GM18909 (cell line): Measurements from ENCODE around the gene OR5AK2.
"Not testable (repeated sequence)": the region's sequence is repeated elsewhere in the genome, so short reads cannot be mapped to it uniquely, and the experiment has no call there.

Source experiments
- ATAC-seq: cut with Tn5 transposase; IDR thresholded peaks from one replicate; pipeline ENCODE4 v1.9.1; 2021; ENCODE audit warnings: mild to moderate bottlenecking; ENCODE audit not compliant: unreplicated experiment, poor library complexity

OR5AK2 gene, protein sequence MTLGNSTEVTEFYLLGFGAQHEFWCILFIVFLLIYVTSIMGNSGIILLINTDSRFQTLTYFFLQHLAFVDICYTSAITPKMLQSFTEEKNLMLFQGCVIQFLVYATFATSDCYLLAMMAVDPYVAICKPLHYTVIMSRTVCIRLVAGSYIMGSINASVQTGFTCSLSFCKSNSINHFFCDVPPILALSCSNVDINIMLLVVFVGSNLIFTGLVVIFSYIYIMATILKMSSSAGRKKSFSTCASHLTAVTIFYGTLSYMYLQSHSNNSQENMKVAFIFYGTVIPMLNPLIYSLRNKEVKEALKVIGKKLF

DNA sequence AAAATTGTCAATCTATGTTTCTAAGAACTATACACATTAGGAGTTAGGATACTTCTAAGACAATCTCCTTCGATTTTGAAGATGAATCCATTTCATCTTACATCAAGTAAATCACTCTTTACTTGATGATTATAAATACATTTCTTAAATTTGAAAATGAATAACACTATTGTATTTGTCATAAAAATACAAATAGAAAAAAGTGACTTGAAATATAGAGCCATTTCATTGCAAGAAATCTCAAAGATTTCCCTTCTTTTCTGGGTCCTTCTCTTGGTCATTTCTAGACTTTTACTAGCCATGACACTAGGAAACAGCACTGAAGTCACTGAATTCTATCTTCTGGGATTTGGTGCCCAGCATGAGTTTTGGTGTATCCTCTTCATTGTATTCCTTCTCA is at the start of gene OR5AK2:
Gene OR5AK2, plus strand, starts transcription at position 301 of the 400 bp plus-strand sequence. Its CDS starts 0 bp downstream, at position 301.
- no peak for ATAC-seq

- ATAC-seq: not testable (repeated sequence)
Measured at GRCh38 chr11:56945526-56945925, 43.2 kb upstream of the OR5AK2 start.

GRCh38 chr11:56948991-56949515 is 39.7 kb upstream of the OR5AK2 start:
- no peak for ATAC-seq

DNA sequence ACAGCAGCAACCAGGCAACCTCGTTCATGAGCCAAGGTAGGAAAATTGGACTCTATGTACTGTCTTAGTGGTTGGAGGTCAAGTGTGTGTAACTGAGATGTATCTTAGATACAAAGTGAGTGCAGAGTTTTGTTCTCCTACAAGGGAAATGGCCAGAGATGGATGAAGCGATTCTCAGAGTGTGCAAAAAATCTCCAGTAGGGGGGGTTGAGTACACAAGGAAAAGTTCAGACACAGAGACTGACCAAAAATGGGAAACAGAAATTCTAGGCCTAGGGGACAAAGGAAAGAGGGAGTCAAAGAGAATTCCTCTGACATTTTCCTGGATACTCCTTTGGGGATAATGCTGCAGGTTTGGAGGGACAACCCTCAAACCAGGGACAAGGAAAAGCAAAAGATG is 38.2 kb upstream of the OR5AK2 start:
- ATAC-seq: no peak

DNA sequence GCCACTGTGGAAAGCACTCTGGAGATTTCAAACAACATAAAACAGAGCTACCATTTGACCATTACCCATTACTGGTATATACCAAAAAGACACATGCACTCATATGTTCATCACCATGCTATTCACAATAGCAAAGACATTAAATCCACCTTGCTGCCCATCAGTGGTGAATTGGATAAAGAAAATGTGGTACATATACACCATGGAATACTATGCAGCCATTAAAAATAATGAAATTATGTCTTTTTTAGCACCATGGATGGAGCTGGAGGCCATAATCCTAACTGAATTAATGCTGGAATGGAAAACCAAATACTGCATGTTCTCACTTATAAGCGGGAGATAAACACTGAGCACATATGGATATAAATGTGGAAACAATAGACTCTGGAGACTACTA is 34.8 kb upstream of the OR5AK2 start:
- not testable (repeated sequence) for ATAC-seq

DNA sequence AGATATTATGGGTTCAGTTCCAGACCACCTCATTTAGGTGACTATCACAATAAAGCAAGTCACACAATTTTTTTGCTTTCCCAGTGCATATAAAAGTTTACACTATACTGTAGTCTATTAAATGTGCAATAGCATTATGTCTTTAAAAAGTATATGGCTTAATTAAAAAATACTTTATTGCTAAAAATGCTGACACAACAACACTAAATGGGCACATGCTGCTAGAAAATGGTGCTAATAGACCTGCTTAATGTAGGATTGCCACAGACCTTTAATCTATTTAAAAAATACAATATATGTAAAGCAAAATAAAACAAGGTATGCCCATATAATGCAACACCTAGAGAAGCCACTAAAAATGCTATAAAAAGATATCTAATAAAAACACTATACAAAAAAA is 27.1 kb upstream of the OR5AK2 start:
- no peak for ATAC-seq

GRCh38 chr11:56967726-56968125 is 21.0 kb upstream of the OR5AK2 start:
- no peak for ATAC-seq

GRCh38 chr11:56968524-56968923 is 20.2 kb upstream of the OR5AK2 start:
- ATAC-seq: no peak

DNA sequence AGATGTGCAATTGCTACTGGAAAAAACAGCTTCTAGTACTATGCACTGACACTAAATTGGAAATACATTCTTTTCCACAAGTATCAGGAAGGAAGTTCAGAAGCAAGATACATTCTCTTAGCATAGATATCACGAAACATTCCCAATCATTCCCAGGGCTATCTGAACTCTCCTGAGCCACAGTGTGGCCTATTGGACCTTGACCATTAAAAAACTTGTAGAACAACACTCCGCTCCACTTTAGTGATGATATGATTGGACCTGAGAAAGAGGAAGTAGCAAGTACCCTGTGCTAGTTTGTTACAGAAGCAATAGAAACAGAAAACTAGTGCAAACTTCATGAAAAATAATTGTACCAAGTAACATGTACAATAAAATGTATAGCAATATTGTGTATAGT is 11.4 kb upstream of the OR5AK2 start:
- ATAC-seq: no peak

GRCh38 chr11:56990702-56991101 is 2.0 kb downstream of the OR5AK2 start:
- no peak for ATAC-seq

DNA sequence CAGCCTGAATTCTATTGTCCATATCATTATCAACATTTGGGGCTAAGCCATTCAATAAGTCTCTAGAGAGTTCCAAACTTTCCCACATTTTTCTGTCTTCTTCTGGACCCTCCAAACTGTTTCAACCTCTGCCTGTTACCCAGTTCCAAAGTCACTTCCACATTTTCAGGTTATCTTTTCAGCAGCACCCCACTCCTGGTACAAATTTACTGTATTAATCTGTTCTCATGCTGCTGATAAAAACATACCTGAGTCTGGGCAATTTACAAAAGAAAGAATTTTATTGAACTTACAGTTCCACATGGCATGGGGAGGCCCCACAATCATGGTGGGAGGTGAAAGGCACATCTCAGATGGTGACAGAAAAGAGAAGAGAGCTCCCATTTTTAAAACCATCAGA is 5.8 kb downstream of the OR5AK2 start:
- no peak for ATAC-seq

DNA sequence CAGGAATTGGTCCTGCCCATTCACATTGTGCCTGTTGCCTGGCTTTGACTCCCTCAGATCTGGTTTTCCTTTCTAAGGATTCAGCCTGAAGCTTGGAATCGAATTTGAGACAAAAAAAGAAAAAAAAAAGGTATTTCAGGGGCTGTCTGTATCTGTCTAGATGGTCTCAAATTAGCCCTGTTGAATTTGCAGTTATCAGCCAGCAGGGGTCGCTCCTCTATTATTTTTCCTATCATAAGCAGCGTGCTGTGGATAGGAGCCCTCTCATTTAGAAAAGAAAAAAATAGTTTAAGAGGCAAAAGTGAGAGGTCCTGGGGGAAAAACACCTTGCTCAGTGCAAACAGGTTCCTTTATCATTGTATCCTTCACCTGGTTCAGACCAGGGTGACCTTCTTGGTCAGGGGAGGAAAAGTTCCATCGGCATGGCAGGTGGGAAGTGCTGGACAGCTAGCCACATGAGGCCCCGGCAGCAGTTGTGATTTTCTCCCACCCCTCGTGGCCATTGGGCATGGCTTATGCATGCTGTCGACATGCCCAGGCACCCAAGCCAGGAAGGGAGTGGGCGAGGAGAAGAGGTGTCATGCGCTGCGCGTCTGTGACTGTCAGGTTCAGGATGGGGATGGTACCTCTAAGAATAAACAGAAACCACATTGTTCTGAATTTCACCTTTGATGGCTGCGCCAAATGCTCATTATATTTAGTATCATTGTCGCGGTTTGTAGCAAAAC is 13.1 kb downstream of the OR5AK2 start:
- no peak for ATAC-seq

DNA sequence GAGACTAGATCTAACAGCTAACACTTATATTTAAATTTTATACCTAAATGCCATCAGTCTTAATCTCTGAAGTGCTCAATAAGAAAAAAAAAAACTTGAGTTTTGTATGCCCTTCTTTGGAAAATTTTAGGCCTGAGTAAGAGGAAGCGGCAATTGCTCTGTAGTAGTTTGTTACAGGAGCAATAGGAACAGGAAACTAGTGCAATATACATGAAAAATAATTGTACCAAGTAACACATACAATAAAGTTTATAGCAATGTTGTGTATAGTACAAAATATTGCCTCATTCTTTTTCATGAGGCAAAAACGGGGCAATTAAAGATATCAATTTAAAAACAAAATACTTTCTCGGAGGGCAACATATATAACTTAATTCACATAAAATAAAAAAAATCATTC is 19.7 kb downstream of the OR5AK2 start:
- no peak for ATAC-seq

GRCh38 chr11:57015679-57016078 is 27.0 kb downstream of the OR5AK2 start:
- ATAC-seq: no peak

- no peak for ATAC-seq
Measured at GRCh38 chr11:57031556-57031955, 42.8 kb downstream of the OR5AK2 start.
